GM19438 (cell line): ENCODE measurements around the gene PMPCA.
"Not testable (repeated sequence)": the region's sequence is repeated elsewhere in the genome, so short reads cannot be mapped to it uniquely, and the experiment has no call there.

Experiments
- ATAC-seq: cut with Tn5 transposase; IDR thresholded peaks from one replicate; pipeline ENCODE4 v1.9.1; 2021; ENCODE audit warnings: low read depth; ENCODE audit not compliant: unreplicated experiment

The PMPCA gene

GRCh38 chr9:136407911-136408310, 2.5 kb upstream of the PMPCA start:
- ATAC-seq, result no peak

GRCh38 chr9:136409557-136410455, 652 bp upstream of the PMPCA start:
- ATAC-seq, result peak; percentile 25

- no peak for ATAC-seq
Observed at GRCh38 chr9:136411378-136411777, 920 bp downstream of the PMPCA start.

GRCh38 chr9:136412962-136413361, 2.5 kb downstream of the PMPCA start:
- ATAC-seq, result no peak

GRCh38 chr9:136416427-136416826, 6.0 kb downstream of the PMPCA start:
- no peak for ATAC-seq

- no peak for ATAC-seq
Observed at GRCh38 chr9:136416914-136417313, 6.5 kb downstream of the PMPCA start.

- ATAC-seq, result no peak
Observed at GRCh38 chr9:136418182-136419091, 8.0 kb downstream of the PMPCA start.

GRCh38 chr9:136419092-136419420, 8.6 kb downstream of the PMPCA start:
- no peak for ATAC-seq

- no peak for ATAC-seq
Observed at GRCh38 chr9:136421791-136422190, 11.3 kb downstream of the PMPCA start.

- ATAC-seq, result no peak
Observed at GRCh38 chr9:136422876-136423275, 12.4 kb downstream of the PMPCA start.

GRCh38 chr9:136423432-136424146, 13.1 kb downstream of the PMPCA start:
- ATAC-seq, result no peak

GRCh38 chr9:136424750-136425362, 14.4 kb downstream of the PMPCA start:
- no peak for ATAC-seq

- ATAC-seq, result not testable (repeated sequence)
Observed at GRCh38 chr9:136425367-136425766, 14.9 kb downstream of the PMPCA start.

GRCh38 chr9:136426787-136427186, 16.3 kb downstream of the PMPCA start:
- ATAC-seq, result no peak

GRCh38 chr9:136429075-136429628, 18.7 kb downstream of the PMPCA start:
- ATAC-seq, result no peak

- no peak for ATAC-seq
Observed at GRCh38 chr9:136429683-136430491, 19.4 kb downstream of the PMPCA start.

GRCh38 chr9:136430588-136431234, 20.3 kb downstream of the PMPCA start:
- ATAC-seq, result no peak

- ATAC-seq, result no peak
Observed at GRCh38 chr9:136431782-136432350, 21.4 kb downstream of the PMPCA start.
